H1 (cell line): ENCODE data around the gene DDA1. TPM values are rescaled to one million over a fixed set of nuclear protein-coding genes. Genes with fewer than 3 reads are reported as not detected.

ENCODE experiments used
- CTCF ChIA-PET: fragments of 300-600 bp; sonication (Branson Sonifier 250); formaldehyde crosslinking; loops from one replicate; lab custom pipeline; 2021; ENCODE audit not compliant: partially characterized antibody; lab: Charles Lee
- POLR2A ChIA-PET: fragments of 300-600 bp; sonication (Branson Sonifier 250); formaldehyde crosslinking; loops from one replicate; lab custom pipeline; 2021; ENCODE audit warnings: inconsistent platforms; ENCODE audit not compliant: partially characterized antibody; lab: Charles Lee
- DNase-seq, 2 experiments: peaks; one replicate each; pipeline versions ENCODE4 v3.0.0 to v3.0.0-alpha.2; 2010 to 2022; ENCODE audit warnings: low spot score in 2 of 2, low read depth in 1 of 2, mixed read lengths in 1 of 2
- FAIRE-seq: peaks from 2 replicates; lab custom pipeline; 2011; peaks lifted over from hg19 to GRCh38; lab: Jason Lieb, UNC
- H2AFZ ChIP-seq: 2 replicates; pipeline ENCODE4 v1.8.1; 2012; ENCODE audit warnings: low read length, inconsistent platforms
- H2AK5ac ChIP-seq: 2 replicates; pipeline ENCODE4 v1.6.1; 2013; ENCODE audit warnings: low read depth, low read length
- H2BK120ac ChIP-seq: replicated peaks from 2 replicates; pipeline ENCODE3; 2013; ENCODE audit warnings: low read depth, low read length, inconsistent platforms
- H2BK12ac ChIP-seq: 2 replicates; pipeline ENCODE4 v1.6.1; 2013; ENCODE audit warnings: low read depth, low read length
- H2BK15ac ChIP-seq: 2 replicates; pipeline ENCODE4 v1.6.1; 2013; ENCODE audit warnings: low read length
- H2BK20ac ChIP-seq: 2 replicates; pipeline ENCODE4 v1.6.1; 2013; ENCODE audit warnings: low read length
- H2BK5ac ChIP-seq: 2 replicates; pipeline ENCODE4 v1.6.1; 2013; ENCODE audit warnings: low read depth, low read length
- H3K14ac ChIP-seq: 2 replicates; pipeline ENCODE4 v1.6.1; 2013; ENCODE audit warnings: inconsistent platforms; ENCODE audit not compliant: insufficient read length
- H3K18ac ChIP-seq: 2 replicates; pipeline ENCODE4 v1.6.1; 2013; ENCODE audit warnings: low read length; ENCODE audit errors: extremely low read depth
- H3K23ac ChIP-seq: 2 replicates; pipeline ENCODE4 v1.6.1; 2013; ENCODE audit warnings: inconsistent platforms; ENCODE audit not compliant: insufficient read length
- H3K23me2 ChIP-seq: 2 replicates; pipeline ENCODE4 v1.6.1; 2013; ENCODE audit warnings: low read depth, low read length
- H3K27ac ChIP-seq: 2 replicates; pipeline ENCODE4 v1.6.1; 2011; ENCODE audit warnings: low read depth, low read length, inconsistent platforms
- H3K27me3 ChIP-seq, 4 experiments: replicated peaks in 1 of 4; 1 replicate in 1 of 4; 2 replicates in 3 of 4; pipeline versions ENCODE4 v1.6.1 to v1.8.1; 2011 to 2013; ENCODE audit warnings: low read length in 3 of 4, mild to moderate bottlenecking in 3 of 4, inconsistent platforms in 2 of 4, mixed read lengths in 2 of 4, moderate library complexity in 1 of 4; ENCODE audit not compliant: control insufficient read depth in 3 of 4, insufficient read depth in 3 of 4; ENCODE audit errors: extremely low read depth in 1 of 4
- H3K36me3 ChIP-seq, 4 experiments: 2 replicates each; pipeline versions ENCODE4 v1.6.1 to v1.8.1; 2011 to 2013; ENCODE audit warnings: mild to moderate bottlenecking in 4 of 4, low read length in 3 of 4, moderate library complexity in 2 of 4, control low read depth in 1 of 4, inconsistent platforms in 1 of 4; ENCODE audit not compliant: insufficient read depth in 4 of 4, control insufficient read depth in 2 of 4
- H3K4ac ChIP-seq: replicated peaks from 2 replicates; pipeline ENCODE3; 2013; ENCODE audit warnings: low read length, low read depth, mixed read lengths, inconsistent platforms; ENCODE audit not compliant: insufficient read length
- H3K4me1 ChIP-seq, 4 experiments: replicated peaks in 1 of 4; 1 replicate in 1 of 4; 2 replicates in 3 of 4; pipeline versions ENCODE4 v1.6.1 to v1.8.1; 2011 to 2013; ENCODE audit warnings: low read length in 3 of 4, inconsistent platforms in 2 of 4, mixed read lengths in 1 of 4; ENCODE audit not compliant: insufficient read depth in 4 of 4, control insufficient read depth in 3 of 4
- H3K4me2 ChIP-seq, 2 experiments: 2 replicates each; pipeline versions ENCODE4 v1.6.1 to v1.8.1; 2011 to 2013; ENCODE audit warnings: low read depth in 2 of 2, low read length in 2 of 2, control low read depth in 1 of 2, inconsistent platforms in 1 of 2, mild to moderate bottlenecking in 1 of 2; ENCODE audit not compliant: insufficient read depth in 1 of 2
- H3K4me3 ChIP-seq, 4 experiments: fragments of 200-600, 300-600 bp in 1 of 4; sonication (generic), shearing (Covaris generic), sonication (Bioruptor Twin) in 1 of 4; 2 replicates each; pipeline versions ENCODE4 v1.5.1 to v1.8.1; 2011 to 2016; ENCODE audit warnings: low read length in 4 of 4, low read depth in 3 of 4, control low read depth in 2 of 4, inconsistent platforms in 2 of 4, mild to moderate bottlenecking in 2 of 4, mixed read lengths in 1 of 4, moderate library complexity in 1 of 4; ENCODE audit not compliant: insufficient read depth in 2 of 4; ENCODE audit errors: extremely low read depth in 1 of 4
- H3K56ac ChIP-seq: replicated peaks from 2 replicates; pipeline ENCODE3; 2013; ENCODE audit warnings: low read depth, mild to moderate bottlenecking, mixed read lengths, low read length, inconsistent platforms; ENCODE audit not compliant: insufficient read length
- H3K79me1 ChIP-seq: 2 replicates; pipeline ENCODE4 v1.6.1; 2013; ENCODE audit warnings: low read depth, low read length, control low read depth
- H3K79me2 ChIP-seq, 2 experiments: 2 replicates each; pipeline versions ENCODE4 v1.6.1 to v1.8.1; 2012 to 2013; ENCODE audit warnings: low read length in 2 of 2, mild to moderate bottlenecking in 2 of 2, inconsistent platforms in 1 of 2; ENCODE audit not compliant: insufficient read depth in 2 of 2, control insufficient read depth in 1 of 2
- H3K9ac ChIP-seq, 4 experiments: replicated peaks in 1 of 4; 1 replicate in 1 of 4; 2 replicates in 3 of 4; pipeline versions ENCODE4 v1.6.1 to v1.8.1; 2011 to 2013; ENCODE audit warnings: low read depth in 3 of 4, low read length in 3 of 4, control low read depth in 2 of 4, mild to moderate bottlenecking in 2 of 4, moderate library complexity in 2 of 4, inconsistent platforms in 1 of 4; ENCODE audit errors: extremely low read depth in 1 of 4
- H3K9me3 ChIP-seq, 2 experiments: 2 replicates each; pipeline versions ENCODE4 v1.6.1 to v1.8.1; 2012 to 2013; ENCODE audit warnings: mild to moderate bottlenecking in 2 of 2, moderate library complexity in 2 of 2, control low read depth in 1 of 2, inconsistent platforms in 1 of 2, low read depth in 1 of 2, low read length in 1 of 2, mixed read lengths in 1 of 2; ENCODE audit not compliant: insufficient read depth in 2 of 2
- H4K20me1 ChIP-seq, 2 experiments: replicated peaks in 1 of 2; 2 replicates each; pipeline versions ENCODE3 to v1.8.1; 2011 to 2013; ENCODE audit warnings: inconsistent platforms in 2 of 2, low read length in 2 of 2, mild to moderate bottlenecking in 1 of 2; ENCODE audit not compliant: insufficient read depth in 2 of 2, control insufficient read depth in 1 of 2
- H4K5ac ChIP-seq: 2 replicates; pipeline ENCODE4 v1.6.1; 2013; ENCODE audit warnings: low read length, low read depth, mixed read lengths, inconsistent platforms; ENCODE audit not compliant: insufficient read length
- H4K8ac ChIP-seq: 2 replicates; pipeline ENCODE4 v1.8.0; 2013; ENCODE audit warnings: mild to moderate bottlenecking, moderate library complexity, low read length, inconsistent platforms; ENCODE audit not compliant: insufficient read depth; ENCODE audit errors: extremely low read depth
- H4K91ac ChIP-seq: replicated peaks from 2 replicates; pipeline ENCODE3; 2013; ENCODE audit warnings: low read length, mixed read lengths, inconsistent platforms; ENCODE audit not compliant: insufficient read length
- WGBS, 2 experiments: shearing (Covaris generic) in 1 of 2; methylation state at CpG; one replicate each; pipeline versions ENCODE4 v1.1.6 to v1.1.7; 2013 to 2015; ENCODE audit warnings: low lambda C conversion rate in 2 of 2, mixed read lengths in 2 of 2, inconsistent platforms in 1 of 2, low coverage in 1 of 2, missing lambda C conversion rate in 1 of 2; ENCODE audit not compliant: insufficient replicate concordance in 2 of 2, insufficient coverage in 1 of 2, insufficient read length in 1 of 2; ENCODE audit errors: extremely low coverage in 1 of 2, missing lambda C conversion rate in 1 of 2; 5-methylcytosine and 5-hydroxymethylcytosine counted together
- polyA plus RNA-seq, 7 experiments: library from polyadenylated mRNA; depleted of rRNA in 3 of 7; stranded (reverse) in 5 of 7; unstranded in 2 of 7; fragments of >200 nt in 5 of 7; fragments of 200-250 nt in 2 of 7; gene quantifications; 1 replicate in 5 of 7; 2 replicates in 1 of 7; 4 replicates in 1 of 7; pipeline versions ENCODE4 v1.2.1 to v1.2.3, GENCODE V29; 2011 to 2013; ENCODE audit warnings: missing spikeins in 2 of 7, mixed read lengths in 2 of 7
- total RNA-seq: library from RNA; stranded (reverse); fragmentation: NEBNext Ultra II Directional; extraction: Animal tissue kit (Norgen Biotek cat#: 25700); gene quantifications from 2 replicates; pipeline ENCODE4 v1.2.1, GENCODE V29; 2021

Gene DDA1
- total and polyA plus RNA-seq, 2 of the 8 experiments (the other 6 are each of a cell fraction or from before 2014, with no cell fraction given), result 29.2 to 34.5 TPM

DNA sequence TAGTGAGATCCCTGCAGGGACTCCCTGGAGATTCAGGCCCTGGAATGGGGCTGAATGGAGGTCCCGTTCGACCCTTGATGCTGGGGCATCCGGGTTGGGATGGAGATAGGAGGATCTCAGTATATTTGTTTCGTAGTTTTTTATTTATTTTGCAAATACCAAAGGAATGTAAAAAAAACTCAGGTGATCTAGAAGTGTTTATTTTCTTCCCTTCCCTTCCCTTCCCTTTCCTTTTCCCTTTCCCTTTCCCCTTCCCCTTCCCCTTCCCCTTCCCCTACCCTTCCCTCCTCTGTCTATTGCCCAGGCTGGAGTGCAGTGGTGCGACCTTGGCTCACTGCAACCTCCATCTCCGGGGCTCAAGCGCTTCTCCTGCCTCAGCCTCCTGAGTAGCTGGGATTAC is 32.5 kb downstream of the DDA1 start:
- Histone ChIP-seq H4K5ac (no peak overlapping the region), H3K9ac (no peak overlapping the region), H2BK20ac (no peak overlapping the region), H3K79me2 (no peaks in the 10 kb centered on the region), H3K36me3 (peaks cover 0 to 3% (median 0%) of the 10 kb centered on the region in 4 experiments; a peak in 1 of 8 replicates), H4K8ac (no peak overlapping the region), H3K9me3 (no peaks in the 10 kb centered on the region), H3K4me3 (no peak overlapping the region), H2BK5ac (no peak overlapping the region), H4K20me1 (peaks cover 0 to 2% of the 10 kb centered on the region in 2 experiments), H2BK15ac (no peak overlapping the region), H2BK120ac (no peak overlapping the region), H3K4ac (no peak overlapping the region), H2AFZ (no peak overlapping the region), H3K27ac (no peak overlapping the region), H2BK12ac (no peak overlapping the region), H4K91ac (no peak overlapping the region), H3K79me1 (peaks cover 3% of the 10 kb centered on the region), H3K4me2 (no peak overlapping the region), H3K27me3 (no peaks in the 10 kb centered on the region), H3K23me2 (peaks cover 13% of the 10 kb centered on the region), H3K18ac (no peak overlapping the region), H3K4me1 (peaks cover 0 to 25% (median 19%) of the 10 kb centered on the region in 4 experiments; a peak in 5 of 7 replicates), H3K14ac (no peak overlapping the region), H3K56ac (no peak overlapping the region), H3K23ac (no peak overlapping the region), H2AK5ac (no peak overlapping the region)
- FAIRE-seq (no peak), DNase-seq (no peak)
- CTCF ChIA-PET, result interaction anchor here (0.7 to 13.5 kb wide), 5 partner anchors 9 to 189 kb away, joined by 3 to 153 read pairs (median 5); partner anchors contain the start of gene CCDC194
- POLR2A ChIA-PET, result interaction anchor here (0.6 to 13.5 kb wide), 4 partner anchors 8 to 83 kb away, joined by 3 to 100 read pairs (median 4); no protein-coding TSS in a partner anchor
- 87% methylated on average over 7 of the region's 7 CpGs; no CpG with 5 or more reads in 1 of the 2 experiments for WGBS, 2 experiments
